Natural killer cell (primary cell): ENCODE measurements around the gene TBC1D22A. TPM values are rescaled to one million over a fixed set of nuclear protein-coding genes. Genes with fewer than 3 reads are reported as not detected.

Experiments used
- ATAC-seq, 3 donors: fragments of 150-1000 bp in 2 of 3; fragments of 200-7000 bp in 1 of 3; cut with Tn5 transposase; 1 replicate in 1 of 3; 2 replicates in 2 of 3; pipeline ENCODE4 v1.10.0; 2021; ENCODE audit warnings: mild to moderate bottlenecking in 2 of 3, moderate library complexity in 2 of 3
- DNase-seq, 2 donors: peaks; one replicate each; pipeline versions ENCODE4 v3.0.0 to v3.0.0-alpha.2; 2013 to 2021; ENCODE audit warnings: mixed read lengths in 1 of 2
- H3K27ac ChIP-seq: one replicate; pipeline ENCODE4 v1.5.1; 2013; ENCODE audit warnings: mild to moderate bottlenecking, low read length
- H3K27me3 ChIP-seq: one replicate; pipeline ENCODE4 v1.6.1; 2013; ENCODE audit warnings: low read length; ENCODE audit not compliant: control insufficient read depth, insufficient read depth
- H3K36me3 ChIP-seq: one replicate; pipeline ENCODE4 v1.6.1; 2013; ENCODE audit warnings: low read length; ENCODE audit not compliant: control insufficient read depth, insufficient read depth
- H3K4me1 ChIP-seq: one replicate; pipeline ENCODE4 v1.6.1; 2013; ENCODE audit warnings: low read length; ENCODE audit not compliant: control insufficient read depth, insufficient read depth
- H3K4me3 ChIP-seq: one replicate; pipeline ENCODE4 v1.5.1; 2013; ENCODE audit warnings: low read length
- H3K9me3 ChIP-seq: one replicate; pipeline ENCODE4 v1.6.1; 2013; ENCODE audit warnings: low read length; ENCODE audit not compliant: control insufficient read depth, insufficient read depth
- H3K27ac Mint-ChIP-seq, 2 donors: one replicate each; pipeline ENCODE4 v1.8.0; 2022; ENCODE audit warnings: mild to moderate bottlenecking in 2 of 2, mixed read lengths in 2 of 2, moderate library complexity in 1 of 2
- H3K27me3 Mint-ChIP-seq, 2 donors: one replicate each; pipeline ENCODE4 v1.8.0; 2022; ENCODE audit warnings: low read depth in 2 of 2, mixed read lengths in 2 of 2
- H3K36me3 Mint-ChIP-seq: one replicate; pipeline ENCODE4 v1.8.0; 2022; ENCODE audit warnings: mixed read lengths
- H3K4me1 Mint-ChIP-seq, 2 donors: one replicate each; pipeline ENCODE4 v1.8.0; 2022; ENCODE audit warnings: mixed read lengths in 2 of 2
- H3K4me3 Mint-ChIP-seq: one replicate; pipeline ENCODE4 v1.8.0; 2022; ENCODE audit warnings: mild to moderate bottlenecking, moderate library complexity, mixed read lengths
- H3K9me3 Mint-ChIP-seq, 2 donors: one replicate each; pipeline ENCODE4 v1.8.0; 2022; ENCODE audit warnings: mixed read lengths in 2 of 2
- CTCF ChIP-seq: fragments of 200-600 bp; IDR thresholded peaks from one replicate; pipeline ENCODE4 v1.8.0; 2022; ENCODE audit warnings: antibody characterized with exemption
- WGBS: methylation state at CpG from one replicate; pipeline ENCODE4 v1.1.7; 2013; ENCODE audit warnings: missing lambda C conversion rate; ENCODE audit not compliant: insufficient coverage; 5-methylcytosine and 5-hydroxymethylcytosine counted together
- intact Hi-C: fragments of 100-400 bp; cut with micrococcal nuclease; formaldehyde crosslinking; loops from one replicate; pipeline ENCODE4 v1.14.2; 2022
- total RNA-seq, 4 donors: library from RNA; stranded (reverse); fragments of 120-200 nt in 1 of 4; gene quantifications; one replicate each; pipeline versions ENCODE4 v1.2.3 to v1.2.4, GENCODE V29; 2013 to 2022

TBC1D22A gene
- total RNA-seq, 3 donors from 2014 or later (not counting 1 experiment from before 2014, with no cell fraction given), result 47.4 to 53.7 (median 53.2) TPM

GRCh38 chr22:46848197-46848596, 85.7 kb downstream of the TBC1D22A start:
- H3K9me3 Mint-ChIP-seq, result no peaks in the 10 kb centered on the region
- Histone ChIP-seq H3K4me1 (no peaks in the 10 kb centered on the region), H3K27ac (no peak overlapping the region), H3K27me3 (no peaks in the 10 kb centered on the region), H3K9me3 (no peaks in the 10 kb centered on the region), H3K4me3 (no peak overlapping the region), H3K36me3 (peaks cover 6% of the 10 kb centered on the region)
- DNase-seq (no peak), ATAC-seq (no peak)
- peaks cover 70 to 82% of the 10 kb centered on the region in 2 donors for H3K4me1 Mint-ChIP-seq
- intact Hi-C loops, result no loop called here
- 96% methylated on average over 11 of the region's 11 CpGs for WGBS
- H3K27me3 Mint-ChIP-seq, result no peaks in the 10 kb centered on the region
- H3K27ac Mint-ChIP-seq, result peak overlapping the region in 1 of 2 donors; percentile 31
- H3K4me3 Mint-ChIP-seq, result no peak overlapping the region
- no peak for TF ChIP-seq CTCF
- peaks cover 8% of the 10 kb centered on the region for H3K36me3 Mint-ChIP-seq

GRCh38 chr22:46849101-46849500, 86.7 kb downstream of the TBC1D22A start:
- H3K36me3 Mint-ChIP-seq, result peaks cover 8% of the 10 kb centered on the region
- H3K27me3 Mint-ChIP-seq, result no peaks in the 10 kb centered on the region
- DNase-seq (no peak), ATAC-seq (no peak)
- TF ChIP-seq CTCF, result no peak
- H3K4me3 ChIP-seq, result no peak overlapping the region
- no peak overlapping the region for H3K27ac ChIP-seq
- peaks cover 6% of the 10 kb centered on the region for H3K36me3 ChIP-seq
- WGBS, result 97% methylated on average over 6 of the region's 6 CpGs
- H3K4me3 Mint-ChIP-seq, result no peak overlapping the region
- no peaks in the 10 kb centered on the region for H3K9me3 ChIP-seq
- no peaks in the 10 kb centered on the region for H3K9me3 Mint-ChIP-seq
- H3K27me3 ChIP-seq, result no peaks in the 10 kb centered on the region
- H3K4me1 Mint-ChIP-seq, result peaks cover 70 to 82% of the 10 kb centered on the region in 2 donors
- peak overlapping the region in 1 of 2 donors; percentile 47 for H3K27ac Mint-ChIP-seq
- peaks cover 5% of the 10 kb centered on the region for H3K4me1 ChIP-seq
- intact Hi-C loops, result no loop called here

GRCh38 chr22:46849951-46850350, 87.5 kb downstream of the TBC1D22A start:
- Mint-ChIP-seq H3K9me3 (no peaks in the 10 kb centered on the region), H3K4me1 (peaks cover 74 to 85% of the 10 kb centered on the region in 2 donors), H3K4me3 (no peak overlapping the region), H3K36me3 (peaks cover 8% of the 10 kb centered on the region), H3K27me3 (no peaks in the 10 kb centered on the region), H3K27ac (peak overlapping the region; percentile 3 to 6)
- no peak for ATAC-seq
- no peaks in the 10 kb centered on the region for H3K27me3 ChIP-seq
- 81% methylated on average over 5 of the region's 6 CpGs for WGBS
- DNase-seq, result no peak
- peaks cover 6% of the 10 kb centered on the region for H3K36me3 ChIP-seq
- H3K9me3 ChIP-seq, result no peaks in the 10 kb centered on the region
- no peak overlapping the region for H3K27ac ChIP-seq
- no peak overlapping the region for H3K4me3 ChIP-seq
- intact Hi-C loops, result no loop called here
- no peak for TF ChIP-seq CTCF
- peaks cover 5% of the 10 kb centered on the region for H3K4me1 ChIP-seq

GRCh38 chr22:46851311-46851710, 88.9 kb downstream of the TBC1D22A start:
- peaks cover 6% of the 10 kb centered on the region for H3K36me3 Mint-ChIP-seq

More at GRCh38 chr22:46851311-46851710, 88.9 kb downstream of the TBC1D22A start:
- Histone ChIP-seq H3K9me3 (no peaks in the 10 kb centered on the region), H3K27ac (no peak overlapping the region), H3K27me3 (no peaks in the 10 kb centered on the region), H3K4me3 (no peak overlapping the region), H3K36me3 (peaks cover 6% of the 10 kb centered on the region), H3K4me1 (peaks cover 5% of the 10 kb centered on the region)
- DNase-seq (no peak), ATAC-seq (no peak)
- Mint-ChIP-seq H3K27ac (peak overlapping the region in 1 of 2 donors; percentile 47), H3K4me3 (no peak overlapping the region), H3K9me3 (no peaks in the 10 kb centered on the region), H3K4me1 (peaks cover 76 to 87% of the 10 kb centered on the region in 2 donors), H3K27me3 (no peaks in the 10 kb centered on the region)
- TF ChIP-seq CTCF, result no peak
- WGBS, result 96% methylated on average over 9 of the region's 9 CpGs
- intact Hi-C loops, result no loop called here
